Epidermal melanocyte (primary cell): ENCODE results near the gene FGFBP1.

ENCODE experiments used
- DNase-seq: peaks from one replicate; pipeline ENCODE4 v3.0.0; 2011; ENCODE audit warnings: low spot score; ENCODE audit not compliant: insufficient read length

FGFBP1 gene

GRCh38 chr4:15938640-15939039, at the start of gene FGFBP1:
Gene FGFBP1, minus strand, starts transcription at chr4:15938740. Its CDS starts 2,108 bp downstream, at chr4:15936632.
- no peak for DNase-seq

- no peak for DNase-seq
Observed at GRCh38 chr4:15988222-15988621, 49.7 kb upstream of the FGFBP1 start.

- DNase-seq, result no peak
Observed at GRCh38 chr4:15986907-15987306, 48.4 kb upstream of the FGFBP1 start.

- DNase-seq, result no peak
Observed at GRCh38 chr4:15983610-15984009, 45.1 kb upstream of the FGFBP1 start.

DNA sequence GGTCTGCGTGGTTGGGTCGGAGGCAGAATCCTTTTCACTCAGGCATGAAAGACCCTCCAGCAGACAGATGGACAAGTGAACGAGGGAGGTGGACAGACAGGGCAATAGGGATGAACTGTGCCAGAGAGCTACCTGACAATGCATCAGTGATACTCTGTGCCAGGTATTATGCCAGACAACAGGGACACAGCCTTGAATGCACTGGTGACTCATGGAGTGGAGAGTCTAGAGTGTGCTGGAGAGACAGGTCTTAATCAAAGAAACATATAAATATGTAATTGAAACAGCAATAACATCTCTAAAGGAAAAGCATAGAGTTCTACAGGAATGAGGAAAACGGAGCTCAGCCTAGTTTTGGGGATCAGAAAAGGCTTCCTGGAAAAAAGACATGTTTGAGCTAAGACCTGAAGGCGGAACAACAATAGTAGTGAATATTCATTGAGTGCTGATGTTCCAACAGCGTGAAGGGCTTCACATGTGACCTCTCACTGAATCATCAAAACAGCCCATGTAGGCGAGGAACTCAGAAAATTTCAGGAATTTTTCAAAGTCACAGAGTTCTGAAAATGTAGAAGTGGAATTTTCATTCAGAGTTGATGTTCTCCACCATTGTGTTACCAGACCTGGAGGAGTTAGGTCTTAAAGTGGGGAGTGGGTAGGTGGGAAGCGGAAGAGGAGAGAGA, 44.4 kb upstream of the FGFBP1 start:
- DNase-seq, result no peak

GRCh38 chr4:15976456-15977447, 38.2 kb upstream of the FGFBP1 start:
- no peak for DNase-seq

DNA sequence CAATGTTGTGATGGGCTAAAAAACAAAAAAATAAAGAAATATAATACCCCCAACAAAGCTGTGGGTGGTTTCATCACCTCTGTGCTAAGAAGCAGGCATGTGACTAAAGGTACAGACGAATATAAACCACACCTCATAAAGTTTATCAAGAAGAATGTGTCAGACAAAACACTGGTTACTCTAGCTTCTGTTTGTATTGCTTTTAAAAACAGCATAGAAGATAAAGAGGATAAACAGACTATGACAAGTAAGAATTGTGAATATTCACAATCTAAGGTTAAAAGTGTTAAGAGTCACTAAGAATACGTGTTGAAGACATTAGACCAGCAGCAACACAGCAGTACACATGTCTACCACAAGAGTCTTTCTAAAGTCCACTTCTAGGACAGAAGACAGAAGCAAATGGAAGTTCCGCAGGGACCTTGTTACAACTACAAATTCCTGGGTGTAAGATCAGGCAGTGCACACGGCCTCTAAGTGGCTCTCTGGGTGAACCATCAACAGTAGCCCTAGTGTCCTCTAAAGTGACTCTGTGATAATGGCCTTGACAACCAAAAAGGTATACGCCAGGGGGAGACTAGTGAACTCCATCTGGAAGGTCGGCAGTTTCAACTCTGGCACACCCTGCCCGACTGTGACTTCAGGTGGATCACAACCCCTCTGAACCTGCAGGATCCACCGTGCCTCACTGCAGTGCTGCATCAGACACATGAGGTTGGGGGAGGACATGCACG, 32.7 kb upstream of the FGFBP1 start:
- no peak for DNase-seq

DNA sequence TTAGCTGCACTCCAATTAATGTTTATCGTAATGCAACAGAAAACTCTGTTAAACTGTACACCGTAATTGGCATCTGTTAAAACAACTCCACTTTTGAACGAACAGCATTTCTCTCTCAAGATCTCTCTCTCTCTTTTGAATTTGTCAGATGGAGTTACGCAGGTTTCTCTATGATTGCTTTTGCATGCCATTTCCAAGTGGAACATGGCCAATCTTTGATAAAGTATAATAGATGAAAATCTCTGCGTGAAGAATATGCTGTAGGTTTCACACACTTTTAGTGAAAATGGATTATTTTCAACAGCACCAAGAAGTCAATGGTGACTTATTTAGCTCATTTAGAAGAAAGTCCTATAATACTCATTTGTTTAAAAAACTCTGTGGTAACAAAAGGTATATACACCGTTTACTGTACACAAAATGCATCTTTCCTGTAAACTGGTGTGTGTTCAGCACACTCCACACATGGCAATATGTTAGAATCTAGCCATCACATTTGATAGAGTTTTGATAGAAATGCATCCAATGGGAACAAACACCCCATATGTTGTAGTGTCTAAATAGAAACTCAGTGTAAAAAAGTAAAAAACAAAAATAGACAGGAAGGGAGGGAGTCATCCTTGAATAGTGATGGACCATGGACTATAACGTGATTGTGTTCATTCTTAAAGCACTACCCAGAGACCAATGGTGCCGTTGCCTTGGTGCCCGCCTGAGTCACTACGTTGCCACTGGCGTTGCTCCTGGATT, 30.2 kb upstream of the FGFBP1 start:
- DNase-seq, result no peak

GRCh38 chr4:15965325-15965724, 26.8 kb upstream of the FGFBP1 start:
- no peak for DNase-seq

DNA sequence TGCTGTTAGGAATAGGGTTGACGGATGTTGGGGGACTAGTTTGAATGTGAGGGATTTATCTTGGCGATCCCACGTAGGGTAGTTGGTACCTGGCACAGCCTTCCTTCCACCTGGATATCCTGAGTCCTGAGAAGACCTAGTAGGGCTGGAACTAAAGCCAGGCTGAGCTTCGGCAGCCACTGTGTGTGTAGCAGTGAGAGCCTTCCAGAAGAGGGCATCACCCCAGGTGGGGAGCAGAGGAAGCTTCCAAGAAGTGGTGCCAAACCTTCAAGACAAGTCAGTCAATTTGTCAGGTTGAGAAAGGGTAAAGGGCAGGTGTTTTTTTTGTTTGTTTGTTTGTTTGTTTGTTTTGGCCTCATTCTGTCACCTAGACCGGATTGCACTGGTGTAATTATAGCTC, 25.6 kb upstream of the FGFBP1 start:
- no peak for DNase-seq

DNA sequence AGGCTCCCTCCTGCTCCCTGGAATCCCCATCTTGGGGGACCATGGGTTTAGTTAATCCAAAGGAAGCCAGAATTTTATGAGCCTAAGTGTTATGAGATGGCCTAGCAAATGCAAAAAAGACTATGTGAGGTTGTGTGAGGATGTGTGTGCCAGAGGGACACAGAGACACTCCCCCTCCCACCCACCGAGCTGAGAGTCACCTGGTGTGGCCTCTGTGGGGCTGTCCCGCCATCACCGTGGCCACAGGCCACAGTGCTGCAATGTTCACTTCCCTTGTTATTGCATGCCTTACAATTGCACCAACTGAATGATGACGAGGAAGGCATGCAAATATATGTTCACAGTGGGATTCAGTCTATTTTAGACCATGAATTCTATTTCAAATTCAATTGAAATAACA, 25.0 kb upstream of the FGFBP1 start:
- no peak for DNase-seq

DNA sequence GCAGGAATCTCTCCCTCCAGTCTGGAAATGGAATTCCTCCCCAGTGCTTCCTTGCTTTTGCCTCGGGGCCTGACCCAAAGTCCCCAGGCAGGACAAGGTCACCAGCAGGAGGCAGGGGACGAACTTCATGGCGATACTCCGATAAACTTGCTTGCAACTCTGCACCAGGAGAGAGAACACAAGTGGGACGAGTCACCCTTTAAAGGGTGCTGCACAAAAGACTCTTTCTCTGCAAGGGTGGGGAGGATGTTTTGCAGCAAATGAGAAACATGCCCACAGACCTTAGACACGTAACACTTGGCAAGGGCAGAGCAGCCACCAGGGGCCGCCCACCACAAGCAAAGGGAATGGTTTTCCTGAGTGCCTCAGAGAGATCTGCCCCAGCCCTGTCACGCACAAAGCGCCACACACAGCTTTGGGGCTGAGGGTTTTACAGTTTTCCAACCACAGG, 24.5 kb upstream of the FGFBP1 start, which contains the start of gene FGFBP2:
FGFBP2 (minus strand) TSS at position 175 of the 451 bp plus-strand sequence; CDS start at position 129, 46 bp downstream.
- DNase-seq, result peak; percentile 74

DNA sequence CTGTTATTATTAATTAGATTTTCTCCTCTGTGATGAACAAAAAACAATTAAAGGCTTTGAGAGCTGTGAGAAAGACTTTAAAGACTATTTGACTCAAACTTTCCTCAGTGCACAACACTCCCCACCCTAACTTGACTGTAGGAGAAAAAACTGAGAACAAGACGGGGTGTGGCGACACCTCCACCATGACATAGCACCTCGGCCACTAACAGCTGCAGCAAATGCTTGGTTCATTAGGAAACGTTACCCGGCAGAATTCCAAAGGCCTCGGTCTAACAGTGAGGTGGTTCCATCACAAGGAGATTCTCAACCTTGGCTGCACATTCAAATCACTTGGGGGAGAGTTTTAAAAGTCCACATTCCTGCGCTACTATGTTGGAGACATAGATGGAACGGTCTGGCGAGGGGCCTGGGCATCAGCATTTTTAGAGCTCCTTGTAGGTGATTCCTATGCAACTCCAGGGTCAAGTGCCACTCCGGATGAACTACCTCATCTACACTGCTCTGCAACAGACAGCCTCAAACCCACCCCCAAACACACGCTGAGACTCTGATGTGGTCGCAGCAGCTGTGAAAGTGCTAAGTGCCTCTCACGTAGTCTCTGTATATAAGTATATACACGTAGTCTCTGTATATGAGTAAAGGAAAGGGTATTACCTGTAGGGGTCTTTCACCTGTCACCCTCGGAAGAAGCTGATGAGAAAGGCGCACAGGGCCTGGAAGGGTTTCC, 23.4 kb upstream of the FGFBP1 start:
- no peak for DNase-seq

DNA sequence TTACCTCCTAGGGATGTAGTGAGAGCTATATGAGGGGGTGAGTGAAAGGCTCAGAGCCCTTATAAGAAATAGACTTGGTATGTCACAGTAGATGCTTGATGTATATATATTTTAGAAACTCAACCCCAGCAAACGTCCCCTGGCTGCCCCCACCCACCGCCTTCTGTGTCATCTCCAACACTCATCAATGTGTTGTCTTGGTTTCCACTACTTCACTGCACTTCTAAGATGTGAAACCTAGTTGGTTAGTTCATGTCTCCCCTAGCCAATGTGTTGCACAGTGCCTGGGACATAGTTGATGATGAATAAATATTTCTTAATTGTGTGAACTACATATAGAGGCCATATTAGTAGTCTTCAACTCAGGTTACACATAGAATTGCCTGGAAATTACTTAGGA, 20.0 kb upstream of the FGFBP1 start:
- DNase-seq, result no peak

DNA sequence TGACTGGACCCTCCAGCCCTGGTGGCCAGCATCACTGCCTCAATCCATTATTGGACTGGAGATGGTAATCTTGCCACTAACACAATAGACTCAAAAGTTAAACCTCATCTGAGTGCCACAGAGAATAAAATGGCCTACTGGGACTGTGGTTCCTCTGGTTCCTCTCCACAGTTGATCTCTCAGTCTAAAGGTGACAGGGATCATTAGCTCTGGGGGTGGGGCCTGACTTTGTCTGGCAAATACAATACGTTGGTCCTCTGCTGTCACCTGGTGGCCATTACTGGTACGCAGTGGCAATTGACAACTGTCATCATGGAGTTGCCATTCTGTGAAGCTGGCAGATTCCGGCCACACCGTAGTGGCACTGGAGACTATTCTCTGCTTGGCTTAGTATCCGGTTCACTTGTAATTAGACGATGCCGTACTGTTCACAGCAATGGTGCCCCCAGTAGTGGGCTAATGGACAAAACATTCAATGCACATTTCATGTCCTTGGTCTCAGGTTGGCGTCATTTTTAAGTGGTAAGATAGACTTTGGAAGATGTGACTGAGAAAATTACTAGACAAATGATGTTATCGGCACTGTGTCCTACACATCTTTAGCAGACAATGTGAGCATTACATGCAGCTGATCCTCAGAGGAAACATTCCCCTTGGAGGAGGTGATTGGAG, 17.8 kb upstream of the FGFBP1 start:
- peak; percentile 83 for DNase-seq

- DNase-seq, result no peak
Observed at GRCh38 chr4:15955670-15956069, 17.1 kb upstream of the FGFBP1 start.

DNA sequence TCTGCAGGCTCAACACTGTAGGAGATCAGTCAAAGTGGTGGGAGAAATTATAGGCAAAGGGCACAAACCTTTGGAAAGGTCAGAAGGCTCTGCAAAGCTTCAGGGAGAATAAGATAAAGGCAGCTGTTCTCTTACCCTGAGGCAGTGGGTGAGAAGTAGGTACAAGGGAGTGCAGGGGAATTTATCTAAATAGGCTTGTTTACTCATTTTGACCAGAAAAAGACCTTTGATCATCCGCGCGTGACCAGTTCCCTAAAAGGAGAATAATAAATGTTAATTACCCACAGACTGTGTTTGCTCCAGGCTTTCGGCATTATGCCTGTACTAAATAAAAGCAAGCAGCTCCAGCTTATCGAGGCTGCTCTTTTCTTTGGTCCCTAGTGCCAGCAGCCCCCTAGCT, 15.1 kb upstream of the FGFBP1 start:
- no peak for DNase-seq

DNA sequence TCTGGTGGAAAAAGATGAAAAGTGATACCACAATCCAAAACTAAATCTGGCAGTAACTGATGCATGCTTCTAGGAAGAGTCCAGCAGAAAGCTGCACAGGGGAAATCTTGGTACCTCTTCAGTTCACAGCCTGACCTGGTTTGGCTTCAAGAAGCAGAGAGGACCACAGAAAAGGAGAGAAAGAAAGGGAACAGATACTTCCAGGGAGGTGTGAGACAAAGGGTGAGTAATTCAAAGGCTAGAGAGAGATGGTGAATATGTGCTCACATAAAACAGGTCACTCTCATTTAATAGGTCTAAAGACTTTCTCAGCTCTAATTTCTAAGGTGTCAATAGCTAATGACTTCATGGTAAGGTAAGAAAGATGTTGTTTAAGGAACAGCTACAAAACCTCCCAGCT, 13.2 kb upstream of the FGFBP1 start:
- no peak for DNase-seq

DNA sequence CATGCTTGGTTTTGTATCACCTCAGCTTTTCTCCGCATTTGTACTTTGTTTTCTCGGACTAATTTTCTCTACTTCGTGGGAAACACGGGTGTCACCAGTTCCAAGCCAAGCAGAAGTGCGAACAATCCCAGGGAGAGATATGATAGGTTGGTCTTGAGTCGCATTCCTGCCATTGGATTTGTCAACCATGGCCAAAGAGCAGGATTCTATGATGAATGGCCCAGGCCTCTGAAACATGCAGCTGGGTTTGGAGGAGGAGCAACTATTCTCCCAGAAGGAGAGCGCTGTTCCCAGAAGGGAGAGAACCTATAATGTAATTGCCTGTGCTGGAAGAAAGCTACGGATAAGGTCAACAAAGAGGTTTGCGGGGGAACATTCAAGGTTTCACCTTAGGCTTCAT, 10.3 kb upstream of the FGFBP1 start:
- DNase-seq, result no peak

- DNase-seq, result no peak
Observed at GRCh38 chr4:15947684-15948083, 9.1 kb upstream of the FGFBP1 start.
